Renal pelvis (tissue), 4 donors: ENCODE results near the gene STK39. TPM values are rescaled to one million over a fixed set of nuclear protein-coding genes. Genes with fewer than 3 reads are reported as not detected.
A peak's percentile ranks its signal among the peaks of the same experiment; 100 is the strongest.

Experiments
- DNase-seq: peaks from one replicate; pipeline ENCODE4 v3.0.0-alpha.2; 2013
- polyA plus RNA-seq, 3 donors: library from polyadenylated mRNA; unstranded; fragments of 120-200 nt; gene quantifications; one replicate each; pipeline ENCODE4 v1.2.1, GENCODE V29; 2013; ENCODE audit not compliant: insufficient read length in 3 of 3

Gene STK39
- polyA plus RNA-seq, 3 donors, result 28.7 to 30.0 (median 30.0) TPM

GRCh38 chr2:167961536-167962048 is 285.8 kb downstream of the STK39 start:
- no peak for DNase-seq

GRCh38 chr2:167960089-167960747 is 287.2 kb downstream of the STK39 start:
- no peak for DNase-seq

- no peak for DNase-seq
Observed at GRCh38 chr2:167957662-167958061, 289.7 kb downstream of the STK39 start.

GRCh38 chr2:167955264-167955906 is 292.0 kb downstream of the STK39 start:
- DNase-seq, result no peak

- no peak for DNase-seq
Observed at GRCh38 chr2:167954495-167954894, 292.9 kb downstream of the STK39 start.

GRCh38 chr2:167953776-167954175 is 293.6 kb downstream of the STK39 start:
- no peak for DNase-seq

GRCh38 chr2:167950571-167950970 is 296.8 kb downstream of the STK39 start:
- DNase-seq, result no peak

GRCh38 chr2:167946441-167946841 is 301.0 kb downstream of the STK39 start:
- DNase-seq, result peak; percentile 53

- DNase-seq, result no peak
Observed at GRCh38 chr2:167945660-167946368, 301.6 kb downstream of the STK39 start.

GRCh38 chr2:167944825-167945659 is 302.4 kb downstream of the STK39 start:
- DNase-seq, result no peak

- no peak for DNase-seq
Observed at GRCh38 chr2:167943897-167944296, 303.5 kb downstream of the STK39 start.

- DNase-seq, result no peak
Observed at GRCh38 chr2:167943368-167943767, 304.0 kb downstream of the STK39 start.

- no peak for DNase-seq
Observed at GRCh38 chr2:167942366-167943081, 304.9 kb downstream of the STK39 start.

- DNase-seq, result no peak
Observed at GRCh38 chr2:167941604-167942003, 305.8 kb downstream of the STK39 start.

- no peak for DNase-seq
Observed at GRCh38 chr2:167940734-167941507, 306.5 kb downstream of the STK39 start.

- no peak for DNase-seq
Observed at GRCh38 chr2:167940346-167940725, 307.1 kb downstream of the STK39 start.

GRCh38 chr2:167939514-167940345 is 307.7 kb downstream of the STK39 start:
- no peak for DNase-seq

- no peak for DNase-seq
Observed at GRCh38 chr2:167937403-167937802, 310.0 kb downstream of the STK39 start.

- DNase-seq, result no peak
Observed at GRCh38 chr2:167935803-167936110, 311.6 kb downstream of the STK39 start.
